D341Med (cell line): Measurements from ENCODE around the gene SPATA31E1.
"Not testable (repeated sequence)": the region's sequence is repeated elsewhere in the genome, so short reads cannot be mapped to it uniquely, and the experiment has no call there.

ENCODE experiments used
- DNase-seq: peaks from one replicate; pipeline ENCODE4 v3.0.0; 2012; ENCODE audit warnings: low spot score

The SPATA31E1 gene

GRCh38 chr9:87934444-87934843, 51.8 kb downstream of the SPATA31E1 start:
- DNase-seq = not testable (repeated sequence)

- DNase-seq = not testable (repeated sequence)
Observed at GRCh38 chr9:87937352-87937751, 54.7 kb downstream of the SPATA31E1 start.

DNA sequence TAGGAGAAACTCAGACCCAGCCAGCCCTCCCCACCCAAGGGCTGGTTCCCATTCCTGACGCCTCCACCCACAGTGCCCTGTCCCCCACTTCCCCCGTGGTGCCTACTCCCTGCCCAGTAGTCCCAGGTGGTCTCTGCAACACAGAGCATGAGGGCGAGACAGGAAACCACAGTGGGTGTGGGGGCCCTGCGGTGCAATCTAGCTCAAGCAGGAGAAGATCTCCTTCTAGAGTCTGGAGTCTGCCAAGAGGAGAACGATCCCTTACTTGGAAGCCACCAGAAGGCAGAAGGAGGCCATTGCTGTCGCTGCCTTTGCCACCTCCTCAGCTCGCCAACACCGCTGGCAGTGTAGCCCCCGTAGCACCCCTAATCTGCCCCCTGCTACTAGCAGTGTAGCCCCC, 55.2 kb downstream of the SPATA31E1 start:
- DNase-seq = not testable (repeated sequence)

GRCh38 chr9:87938336-87938735, 55.7 kb downstream of the SPATA31E1 start:
- DNase-seq = not testable (repeated sequence)
